HTERT RPE-1 (cell line): Measurements from ENCODE around the gene GUCY2D.

Source experiments
- in situ Hi-C: fragments of 300-500 bp; cut with MboI; formaldehyde crosslinking; loops from 4 replicates; pipeline ENCODE4 v1.14.3; 2020; ENCODE audit warnings: low sequenced_read_pairs

The GUCY2D gene

GRCh38 chr17:7989781-7990655 lies 12.4 kb upstream of the GUCY2D start:
- in situ Hi-C loops = no loop called here

GRCh38 chr17:7992516-7992915 lies 9.9 kb upstream of the GUCY2D start:
- in situ Hi-C loops = no loop called here

- in situ Hi-C loops = no loop called here
Measured at GRCh38 chr17:7992924-7993323, 9.5 kb upstream of the GUCY2D start.

- in situ Hi-C loops = no loop called here
Measured at GRCh38 chr17:7993972-7994589, 8.3 kb upstream of the GUCY2D start.

- in situ Hi-C loops = no loop called here
Measured at GRCh38 chr17:7995724-7996123, 6.7 kb upstream of the GUCY2D start.

GRCh38 chr17:7997186-7997585 lies 5.2 kb upstream of the GUCY2D start:
- in situ Hi-C loops = no loop called here

- in situ Hi-C loops = no loop called here
Measured at GRCh38 chr17:8002721-8003593, 542 bp downstream of the GUCY2D start.

- in situ Hi-C loops = no loop called here
Measured at GRCh38 chr17:8003594-8004181, 1.3 kb downstream of the GUCY2D start.

- in situ Hi-C loops = no loop called here
Measured at GRCh38 chr17:8004899-8005298, 2.5 kb downstream of the GUCY2D start.

- in situ Hi-C loops = no loop called here
Measured at GRCh38 chr17:8005357-8005756, 2.9 kb downstream of the GUCY2D start.

- in situ Hi-C loops = no loop called here
Measured at GRCh38 chr17:8005967-8006730, 3.7 kb downstream of the GUCY2D start.

- in situ Hi-C loops = no loop called here
Measured at GRCh38 chr17:8006836-8007680, 4.6 kb downstream of the GUCY2D start.

- in situ Hi-C loops = no loop called here
Measured at GRCh38 chr17:8007836-8008235, 5.4 kb downstream of the GUCY2D start.

GRCh38 chr17:8012045-8012580 lies 9.7 kb downstream of the GUCY2D start:
- in situ Hi-C loops = no loop called here

- in situ Hi-C loops = no loop called here
Measured at GRCh38 chr17:8012996-8013640, 10.7 kb downstream of the GUCY2D start.

GRCh38 chr17:8013731-8014557 lies 11.5 kb downstream of the GUCY2D start:
- in situ Hi-C loops = no loop called here

GRCh38 chr17:8014558-8014850 lies 12.1 kb downstream of the GUCY2D start:
- in situ Hi-C loops = no loop called here
